Mucosa of stomach (tissue), 1 donor: Measurements from ENCODE around the gene ZNF587.
"Not testable (repeated sequence)": the region's sequence is repeated elsewhere in the genome, so short reads cannot be mapped to it uniquely, and the experiment has no call there.

Experiments
- H3K27me3 ChIP-seq: one replicate; pipeline ENCODE4 v1.7.0; 2013; ENCODE audit warnings: mild to moderate bottlenecking, low read length; ENCODE audit not compliant: control insufficient read depth, insufficient read depth
- H3K36me3 ChIP-seq: one replicate; pipeline ENCODE4 v1.7.0; 2013; ENCODE audit warnings: low read length; ENCODE audit not compliant: control insufficient read depth, insufficient read depth
- H3K4me1 ChIP-seq: one replicate; pipeline ENCODE4 v1.7.0; 2013; ENCODE audit warnings: mild to moderate bottlenecking, low read length; ENCODE audit not compliant: control insufficient read depth, insufficient read depth
- H3K4me3 ChIP-seq: one replicate; pipeline ENCODE4 v1.7.0; 2013; ENCODE audit warnings: low read length
- H3K9ac ChIP-seq: one replicate; pipeline ENCODE4 v1.7.0; 2013; ENCODE audit warnings: mild to moderate bottlenecking, low read length, moderate library complexity
- H3K9me3 ChIP-seq: one replicate; pipeline ENCODE4 v1.7.0; 2013; ENCODE audit warnings: mild to moderate bottlenecking, low read length, moderate library complexity; ENCODE audit not compliant: control insufficient read depth
- donor health status: Pancreatic carcinoma.

ZNF587 gene

GRCh38 chr19:57814505-57815246 is 35.0 kb upstream of the ZNF587 start, which contains the start of gene ZNF552:
TSS of gene ZNF552 (minus strand) at chr19:57814913. CDS start at chr19:57814743, 170 bp downstream.
- Histone ChIP-seq H3K9ac (peak within 1 kb of the TSS; percentile 93), H3K4me1 (peaks cover 26% of the 10 kb centered on the region), H3K36me3 (peaks cover 6% of the 10 kb centered on the region), H3K9me3 (no peaks in the 10 kb centered on the region), H3K27me3 (no peaks in the 10 kb centered on the region), H3K4me3 (peak within 1 kb of the TSS; percentile 83)

- Histone ChIP-seq H3K4me1 (peaks cover 21% of the 10 kb centered on the region), H3K9ac (peak overlapping the region; percentile 93), H3K36me3 (no peaks in the 10 kb centered on the region), H3K9me3 (no peaks in the 10 kb centered on the region), H3K27me3 (no peaks in the 10 kb centered on the region), H3K4me3 (peak overlapping the region; percentile 83)
Observed at GRCh38 chr19:57815247-57816075, 34.2 kb upstream of the ZNF587 start.

- no peaks in the 10 kb centered on the region for H3K9me3 ChIP-seq
- H3K9ac ChIP-seq = no peak overlapping the region
- H3K27me3 ChIP-seq = no peaks in the 10 kb centered on the region
- H3K36me3 ChIP-seq = no peaks in the 10 kb centered on the region
- H3K4me3 ChIP-seq = no peak overlapping the region
- H3K4me1 ChIP-seq = peaks cover 23% of the 10 kb centered on the region
Observed at GRCh38 chr19:57816652-57817051, 33.0 kb upstream of the ZNF587 start.

- Histone ChIP-seq H3K4me1 (peaks cover 21% of the 10 kb centered on the region), H3K4me3 (no peak overlapping the region), H3K9ac (no peak overlapping the region), H3K36me3 (no peaks in the 10 kb centered on the region), H3K9me3 (no peaks in the 10 kb centered on the region), H3K27me3 (no peaks in the 10 kb centered on the region)
Observed at GRCh38 chr19:57817976-57818375, 31.7 kb upstream of the ZNF587 start.

- H3K27me3 ChIP-seq = no peaks in the 10 kb centered on the region
- H3K4me3 ChIP-seq = no peak overlapping the region
- peaks cover 24% of the 10 kb centered on the region for H3K4me1 ChIP-seq
Observed at GRCh38 chr19:57818378-57818777, 31.3 kb upstream of the ZNF587 start.

GRCh38 chr19:57819475-57820148 is 30.0 kb upstream of the ZNF587 start:
- no peaks in the 10 kb centered on the region for H3K36me3 ChIP-seq
- H3K9me3 ChIP-seq = no peaks in the 10 kb centered on the region
- H3K4me1 ChIP-seq = peaks cover 21% of the 10 kb centered on the region
- peak overlapping the region; percentile 87 for H3K9ac ChIP-seq
- peak overlapping the region; percentile 62 for H3K4me3 ChIP-seq
- no peaks in the 10 kb centered on the region for H3K27me3 ChIP-seq

More at GRCh38 chr19:57818378-57818777, 31.3 kb upstream of the ZNF587 start:
- no peak overlapping the region for H3K9ac ChIP-seq
- H3K9me3 ChIP-seq = no peaks in the 10 kb centered on the region
- no peaks in the 10 kb centered on the region for H3K36me3 ChIP-seq

GRCh38 chr19:57820599-57820998 is 29.1 kb upstream of the ZNF587 start:
- peaks cover 14% of the 10 kb centered on the region for H3K4me1 ChIP-seq
- H3K9me3 ChIP-seq = no peaks in the 10 kb centered on the region
- no peaks in the 10 kb centered on the region for H3K27me3 ChIP-seq
- H3K4me3 ChIP-seq = peak overlapping the region; percentile 62
- no peaks in the 10 kb centered on the region for H3K36me3 ChIP-seq
- H3K9ac ChIP-seq = peak overlapping the region; percentile 87

GRCh38 chr19:57821095-57821494 is 28.6 kb upstream of the ZNF587 start:
- not testable (repeated sequence) for H3K36me3 ChIP-seq, H3K4me3 ChIP-seq, H3K9ac ChIP-seq, H3K27me3 ChIP-seq, H3K9me3 ChIP-seq
- H3K4me1 ChIP-seq = peaks cover 13% of the 10 kb centered on the region

- H3K4me3 ChIP-seq, H3K9me3 ChIP-seq, H3K27me3 ChIP-seq, H3K36me3 ChIP-seq, H3K9ac ChIP-seq: not testable (repeated sequence)
- H3K4me1 ChIP-seq = peaks cover 13% of the 10 kb centered on the region
Observed at GRCh38 chr19:57821501-57821900, 28.2 kb upstream of the ZNF587 start.

GRCh38 chr19:57823155-57823554 is 26.5 kb upstream of the ZNF587 start:
- H3K4me3 ChIP-seq, H3K9me3 ChIP-seq, H3K36me3 ChIP-seq, H3K27me3 ChIP-seq, H3K9ac ChIP-seq: not testable (repeated sequence)
- H3K4me1 ChIP-seq = peaks cover 13% of the 10 kb centered on the region

- not testable (repeated sequence) for H3K9ac ChIP-seq, H3K27me3 ChIP-seq, H3K9me3 ChIP-seq, H3K36me3 ChIP-seq, H3K4me3 ChIP-seq
- peaks cover 13% of the 10 kb centered on the region for H3K4me1 ChIP-seq
Observed at GRCh38 chr19:57823608-57824007, 26.1 kb upstream of the ZNF587 start.

GRCh38 chr19:57825511-57825910 is 24.1 kb upstream of the ZNF587 start:
- no peaks in the 10 kb centered on the region for H3K36me3 ChIP-seq
- H3K4me1 ChIP-seq = peaks cover 10% of the 10 kb centered on the region
- H3K9ac ChIP-seq = no peak overlapping the region
- no peak overlapping the region for H3K4me3 ChIP-seq
- H3K27me3 ChIP-seq = no peaks in the 10 kb centered on the region
- no peaks in the 10 kb centered on the region for H3K9me3 ChIP-seq
